T-helper 17 cell (primary cell): ENCODE measurements around the gene P2RX2. TPM values are rescaled to one million over a fixed set of nuclear protein-coding genes. Genes with fewer than 3 reads are reported as not detected.

ENCODE experiments used
- ATAC-seq: fragments of 150-1000 bp; cut with Tn5 transposase; 2 replicates; pipeline ENCODE4 v1.10.0; 2021; ENCODE audit warnings: mild to moderate bottlenecking, moderate library complexity
- DNase-seq, 3 donors: peaks; one replicate each; pipeline versions ENCODE4 v3.0.0 to v3.0.0-alpha.2; 2020 to 2021
- H3K9me3 ChIP-seq: one replicate; pipeline ENCODE4 v1.7.0; 2013; ENCODE audit warnings: low read length, mild to moderate bottlenecking; ENCODE audit not compliant: control insufficient read depth, poor library complexity, severe bottlenecking
- H3K27ac Mint-ChIP-seq: one replicate; pipeline ENCODE4 v1.8.0; 2022; ENCODE audit warnings: mild to moderate bottlenecking, moderate library complexity, mixed read lengths
- H3K27me3 Mint-ChIP-seq: one replicate; pipeline ENCODE4 v1.8.0; 2022; ENCODE audit warnings: mixed read lengths
- H3K36me3 Mint-ChIP-seq: one replicate; pipeline ENCODE4 v1.8.0; 2022; ENCODE audit warnings: low read depth, mixed read lengths
- H3K4me1 Mint-ChIP-seq: one replicate; pipeline ENCODE4 v1.8.0; 2022; ENCODE audit warnings: mild to moderate bottlenecking, mixed read lengths
- H3K4me3 Mint-ChIP-seq: one replicate; pipeline ENCODE4 v1.8.0; 2022; ENCODE audit warnings: mild to moderate bottlenecking, moderate library complexity, mixed read lengths
- total RNA-seq, 4 donors: library from RNA in 2 of 4; stranded (reverse) in 2 of 4; gene quantifications; one replicate each; pipeline ENCODE4 v1.2.3 and lab custom pipeline; 2022 to 2026

P2RX2 gene
- total RNA-seq, 2 donors from 2014 or later: not detected

- peak overlapping the region; percentile 76 for H3K4me3 Mint-ChIP-seq
- no peak overlapping the region for H3K27ac Mint-ChIP-seq
- H3K27me3 Mint-ChIP-seq: peaks cover 57% of the 10 kb centered on the region
- H3K36me3 Mint-ChIP-seq: peaks cover 4% of the 10 kb centered on the region
- DNase-seq (no peak), ATAC-seq (no peak)
- no peaks in the 10 kb centered on the region for H3K9me3 ChIP-seq
- peaks cover 20% of the 10 kb centered on the region for H3K4me1 Mint-ChIP-seq
These were observed 7.5 kb upstream of the P2RX2 start for GRCh38 chr12:132610866-132611602.

GRCh38 chr12:132611620-132612019, 7.0 kb upstream of the P2RX2 start:
- ATAC-seq (no peak), DNase-seq (no peak)
- Mint-ChIP-seq H3K4me1 (peaks cover 20% of the 10 kb centered on the region), H3K27me3 (peaks cover 51% of the 10 kb centered on the region), H3K27ac (no peak overlapping the region), H3K36me3 (peaks cover 4% of the 10 kb centered on the region), H3K4me3 (no peak overlapping the region)
- H3K9me3 ChIP-seq: peaks cover under 1% of the 10 kb centered on the region

DNA sequence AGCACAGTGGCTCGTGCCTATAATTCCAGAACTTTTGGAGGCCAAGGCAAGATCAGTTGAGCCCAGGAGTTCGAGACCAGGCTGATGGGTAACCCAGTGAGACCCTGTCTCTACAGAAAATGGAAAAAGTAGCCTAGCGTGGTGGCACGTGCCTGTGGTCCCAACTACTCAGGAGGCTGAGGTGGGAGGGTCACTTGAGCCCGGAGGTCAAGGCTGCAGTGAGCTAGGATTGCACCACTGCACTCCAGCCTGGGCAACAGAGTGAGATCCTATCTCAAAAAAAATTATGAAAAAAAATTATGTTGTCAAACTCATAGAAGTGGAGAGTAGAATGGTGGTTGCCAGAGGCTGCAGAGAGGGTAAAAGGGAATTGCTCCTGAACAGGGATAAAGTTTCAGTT, 4.5 kb upstream of the P2RX2 start:
- ATAC-seq: no peak
- H3K27ac Mint-ChIP-seq: no peak overlapping the region

GRCh38 chr12:132614861-132615578, 3.6 kb upstream of the P2RX2 start:
- peaks cover 11% of the 10 kb centered on the region for H3K9me3 ChIP-seq
- Mint-ChIP-seq H3K4me1 (peaks cover 16% of the 10 kb centered on the region), H3K27ac (no peak overlapping the region), H3K36me3 (peaks cover 5% of the 10 kb centered on the region), H3K4me3 (peak overlapping the region; percentile 19), H3K27me3 (peaks cover 41% of the 10 kb centered on the region)
- ATAC-seq: peak; percentile 86
- DNase-seq: peak; percentile 53 to 74 (median 68)

More for the DNA sequence above, 4.5 kb upstream of the P2RX2 start:
- peaks cover 11% of the 10 kb centered on the region for H3K9me3 ChIP-seq
- DNase-seq: no peak
- Mint-ChIP-seq H3K36me3 (peaks cover 5% of the 10 kb centered on the region), H3K27me3 (peaks cover 43% of the 10 kb centered on the region), H3K4me1 (peaks cover 16% of the 10 kb centered on the region), H3K4me3 (no peak overlapping the region)

GRCh38 chr12:132615579-132616038, 3.0 kb upstream of the P2RX2 start:
- Mint-ChIP-seq H3K4me3 (no peak overlapping the region), H3K27ac (no peak overlapping the region)
- no peak for DNase-seq

GRCh38 chr12:132617135-132617701, 1.4 kb upstream of the P2RX2 start:
- Mint-ChIP-seq H3K27ac (peak overlapping the region; percentile 14), H3K36me3 (peaks cover 5% of the 10 kb centered on the region), H3K27me3 (peaks cover 26% of the 10 kb centered on the region), H3K4me1 (peaks cover 12% of the 10 kb centered on the region), H3K4me3 (no peak overlapping the region)
- DNase-seq: no peak
- ATAC-seq: no peak
- H3K9me3 ChIP-seq: peaks cover 11% of the 10 kb centered on the region

More at GRCh38 chr12:132615579-132616038, 3.0 kb upstream of the P2RX2 start:
- H3K9me3 ChIP-seq: peaks cover 11% of the 10 kb centered on the region
- Mint-ChIP-seq H3K36me3 (peaks cover 5% of the 10 kb centered on the region), H3K27me3 (peaks cover 35% of the 10 kb centered on the region), H3K4me1 (peaks cover 11% of the 10 kb centered on the region)
- ATAC-seq: no peak

GRCh38 chr12:132617822-132618682, 524 bp upstream of the P2RX2 start:
- peaks cover 11% of the 10 kb centered on the region for H3K9me3 ChIP-seq
- Mint-ChIP-seq H3K27ac (peak overlapping the region; percentile 14), H3K4me1 (peaks cover 19% of the 10 kb centered on the region), H3K27me3 (peaks cover 26% of the 10 kb centered on the region), H3K36me3 (peaks cover 5% of the 10 kb centered on the region), H3K4me3 (peak overlapping the region; percentile 67)
- ATAC-seq: no peak
- no peak for DNase-seq

DNA sequence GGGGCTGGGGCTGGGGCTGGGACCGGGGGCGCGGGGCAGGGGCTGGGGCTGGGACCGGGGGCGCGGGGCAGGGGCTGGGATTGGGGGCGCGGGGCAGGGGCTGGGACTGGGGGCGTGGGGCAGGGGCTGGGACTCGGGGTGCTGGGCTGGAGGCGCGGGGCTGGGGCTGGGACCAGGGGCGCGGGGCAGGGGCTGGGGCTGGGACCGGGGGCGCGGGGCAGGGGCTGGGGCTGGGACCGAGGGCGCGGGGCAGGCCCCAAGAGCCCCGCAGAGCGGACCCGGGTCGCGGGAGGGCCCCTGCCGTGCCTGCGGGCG, 452 bp downstream of the P2RX2 start:
- Mint-ChIP-seq H3K4me3 (no peak overlapping the region), H3K36me3 (peaks cover 5% of the 10 kb centered on the region), H3K27ac (no peak overlapping the region), H3K27me3 (peaks cover 26% of the 10 kb centered on the region), H3K4me1 (peaks cover 19% of the 10 kb centered on the region)
- DNase-seq (no peak), ATAC-seq (no peak)
- peaks cover 11% of the 10 kb centered on the region for H3K9me3 ChIP-seq

GRCh38 chr12:132619386-132620112, 973 bp downstream of the P2RX2 start:
- no peak for ATAC-seq

DNA sequence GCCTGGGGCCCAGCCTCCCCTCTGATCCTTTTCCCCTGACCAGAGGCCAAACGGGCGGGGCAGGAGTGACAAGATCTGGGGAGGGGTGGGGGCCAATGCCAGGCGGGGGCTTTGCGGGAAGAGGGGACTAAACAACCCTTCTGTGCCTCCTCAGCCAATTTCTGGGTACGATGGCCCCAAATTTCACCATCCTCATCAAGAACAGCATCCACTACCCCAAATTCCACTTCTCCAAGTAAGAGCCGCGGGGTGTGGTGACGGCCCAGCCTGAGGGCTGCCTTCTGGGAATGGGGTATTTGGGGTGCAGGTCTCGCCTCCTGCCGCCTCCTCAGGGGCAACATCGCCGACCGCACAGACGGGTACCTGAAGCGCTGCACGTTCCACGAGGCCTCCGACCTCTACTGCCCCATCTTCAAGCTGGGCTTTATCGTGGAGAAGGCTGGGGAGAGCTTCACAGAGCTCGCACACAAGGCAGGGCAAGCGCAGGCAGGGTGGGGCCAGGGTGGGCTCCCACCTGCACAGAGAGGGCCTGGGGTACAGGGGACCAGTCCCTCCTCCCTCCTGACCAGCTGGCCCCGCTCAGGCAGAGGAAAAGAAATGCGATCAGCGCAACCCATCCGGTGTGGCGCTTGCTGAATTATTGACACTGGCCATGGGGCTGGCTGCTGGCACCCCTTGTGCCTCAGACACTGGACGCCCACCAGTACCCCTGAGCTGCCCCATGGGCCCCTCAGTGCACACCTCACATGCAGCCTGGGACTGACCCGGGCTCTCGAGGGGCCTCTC, 1.7 kb downstream of the P2RX2 start:
- Mint-ChIP-seq H3K36me3 (peaks cover 8% of the 10 kb centered on the region), H3K4me3 (no peak overlapping the region), H3K27ac (no peak overlapping the region), H3K4me1 (peaks cover 15% of the 10 kb centered on the region), H3K27me3 (peaks cover 21% of the 10 kb centered on the region)
- DNase-seq: no peak
- no peak for ATAC-seq
- peaks cover 11% of the 10 kb centered on the region for H3K9me3 ChIP-seq

More at GRCh38 chr12:132619386-132620112, 973 bp downstream of the P2RX2 start:
- Mint-ChIP-seq H3K27ac (no peak overlapping the region), H3K4me3 (no peak overlapping the region), H3K4me1 (peaks cover 19% of the 10 kb centered on the region), H3K27me3 (peaks cover 26% of the 10 kb centered on the region), H3K36me3 (peaks cover 5% of the 10 kb centered on the region)
- peaks cover 11% of the 10 kb centered on the region for H3K9me3 ChIP-seq
- no peak for DNase-seq

- Mint-ChIP-seq H3K4me3 (no peak overlapping the region), H3K36me3 (peaks cover 8% of the 10 kb centered on the region), H3K27ac (no peak overlapping the region), H3K4me1 (peaks cover 14% of the 10 kb centered on the region), H3K27me3 (peaks cover 14% of the 10 kb centered on the region)
- ATAC-seq: no peak
- DNase-seq: no peak
- peaks cover 11% of the 10 kb centered on the region for H3K9me3 ChIP-seq
These were observed 2.5 kb downstream of the P2RX2 start for GRCh38 chr12:132620899-132621656.
